Measurements from ENCODE around the gene SAP30. TPM values are rescaled to one million over a fixed set of nuclear protein-coding genes. Genes with fewer than 3 reads are reported as not detected.

The SAP30 gene
- total RNA-seq, 1 experiment from 2014 or later: 13.5 TPM

DNA sequence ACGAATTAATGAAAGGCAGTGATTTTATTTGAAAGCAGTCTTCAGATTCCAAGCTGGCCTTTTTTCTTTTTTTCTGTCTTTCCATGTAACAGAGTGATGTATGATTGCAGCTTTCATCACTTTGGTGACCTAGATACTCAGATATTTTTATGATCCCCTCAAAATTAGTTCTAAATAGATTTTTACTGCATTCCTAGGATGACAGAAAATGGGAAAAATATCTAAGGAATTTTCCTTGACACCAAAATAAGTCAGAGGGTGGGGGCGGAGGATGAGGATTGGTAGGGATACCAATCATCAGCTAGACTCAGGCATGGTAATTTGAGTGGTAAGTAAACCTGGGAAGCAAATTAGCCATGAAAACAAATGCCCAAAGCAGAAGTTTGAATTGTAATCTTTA is 24.7 kb upstream of the SAP30 start:
- no peak overlapping the region for H2BK20ac ChIP-seq (ENCODE audit: low read depth, low read length, poor library complexity, severe bottlenecking)
- H4K20me1 ChIP-seq (ENCODE audit: control insufficient read depth, insufficient read depth, insufficient read length): no peaks in the 10 kb centered on the region
- no peak overlapping the region for H2AK5ac ChIP-seq (ENCODE audit: insufficient read length, low read length)
- no CpG with 5 or more reads among the region's 2 CpGs for WGBS (ENCODE audit: extremely low coverage, insufficient read length, low lambda C conversion rate)
- Mint-ChIP-seq H3K4me3 (no peak overlapping the region), H3K36me3 (ENCODE audit: insufficient read depth in 1 of 3, low read depth in 3 of 3) (peaks cover 0 to 4% (median 2%) of the 10 kb centered on the region in 3 experiments; a peak in 1 of 7 replicates), H3K27me3 (ENCODE audit: low read depth) (no peaks in the 10 kb centered on the region), H3K4me1 (peaks cover 19 to 37% of the 10 kb centered on the region in 2 experiments), H3K27ac (0 out of 7 replicates have a peak overlapping the region, but pooled peaks of 1 of the 3 experiments have one; percentile 28), H3K9me3 (peaks cover 0 to 3% of the 10 kb centered on the region in 2 experiments; a peak in 2 of 5 replicates)
- H4K5ac ChIP-seq (ENCODE audit: insufficient read length, low read depth, low read length): no peak overlapping the region
- H2BK15ac ChIP-seq (ENCODE audit: low read depth, low read length): no peak overlapping the region
- no peak overlapping the region for H4K91ac ChIP-seq (ENCODE audit: insufficient read length, low read depth, low read length)
- no peak overlapping the region for H3K14ac ChIP-seq (ENCODE audit: insufficient read depth, low read length)
- H2BK120ac ChIP-seq (ENCODE audit: low read depth, low read length, poor library complexity, severe bottlenecking): no peak overlapping the region
- H3K79me2 ChIP-seq (ENCODE audit: insufficient read depth, low read length): no peaks in the 10 kb centered on the region
- H2BK5ac ChIP-seq (ENCODE audit: insufficient read length, low read length): no peak overlapping the region
- no peak overlapping the region for H3K56ac ChIP-seq (ENCODE audit: insufficient read length, low read depth, low read length)
- H3K27ac ChIP-seq (ENCODE audit: insufficient read length, low read depth, low read length): no peak overlapping the region
- no peaks in the 10 kb centered on the region for H3K9me3 ChIP-seq (ENCODE audit: control insufficient read depth, low read depth, low read length)
- no peak overlapping the region for H3K23ac ChIP-seq (ENCODE audit: insufficient read length, low read depth, low read length)
- H3T11ph ChIP-seq (ENCODE audit: low read length): no peak overlapping the region
- TF ChIP-seq, protein P1, sequence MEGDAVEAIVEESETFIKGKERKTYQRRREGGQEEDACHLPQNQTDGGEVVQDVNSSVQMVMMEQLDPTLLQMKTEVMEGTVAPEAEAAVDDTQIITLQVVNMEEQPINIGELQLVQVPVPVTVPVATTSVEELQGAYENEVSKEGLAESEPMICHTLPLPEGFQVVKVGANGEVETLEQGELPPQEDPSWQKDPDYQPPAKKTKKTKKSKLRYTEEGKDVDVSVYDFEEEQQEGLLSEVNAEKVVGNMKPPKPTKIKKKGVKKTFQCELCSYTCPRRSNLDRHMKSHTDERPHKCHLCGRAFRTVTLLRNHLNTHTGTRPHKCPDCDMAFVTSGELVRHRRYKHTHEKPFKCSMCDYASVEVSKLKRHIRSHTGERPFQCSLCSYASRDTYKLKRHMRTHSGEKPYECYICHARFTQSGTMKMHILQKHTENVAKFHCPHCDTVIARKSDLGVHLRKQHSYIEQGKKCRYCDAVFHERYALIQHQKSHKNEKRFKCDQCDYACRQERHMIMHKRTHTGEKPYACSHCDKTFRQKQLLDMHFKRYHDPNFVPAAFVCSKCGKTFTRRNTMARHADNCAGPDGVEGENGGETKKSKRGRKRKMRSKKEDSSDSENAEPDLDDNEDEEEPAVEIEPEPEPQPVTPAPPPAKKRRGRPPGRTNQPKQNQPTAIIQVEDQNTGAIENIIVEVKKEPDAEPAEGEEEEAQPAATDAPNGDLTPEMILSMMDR (conservative IDR thresholded peaks at IDR 0.05): no peak
- no peak overlapping the region for H3K4me2 ChIP-seq (ENCODE audit: insufficient read depth, insufficient read length, low read length)
- H3K23me2 ChIP-seq (ENCODE audit: insufficient read length, low read depth, low read length, poor library complexity, severe bottlenecking): no peaks in the 10 kb centered on the region
- H2BK12ac ChIP-seq (ENCODE audit: insufficient read length, low read depth, low read length): no peak overlapping the region
- no peak overlapping the region for H4K8ac ChIP-seq (replicated peaks; ENCODE audit: insufficient read length, low read depth, low read length)
- no peaks in the 10 kb centered on the region for H3K27me3 ChIP-seq (ENCODE audit: insufficient read depth, low read length)
- no peak overlapping the region for H2AFZ ChIP-seq (ENCODE audit: low read length)
- no peak overlapping the region for H3K18ac ChIP-seq (ENCODE audit: insufficient read length, low read depth, low read length)
- peaks cover 3% of the 10 kb centered on the region; the same call in 1 of the 2 replicates for H3K4me1 ChIP-seq (ENCODE audit: insufficient read depth, low read length)
- no peak for DNase-seq
- H3K9ac ChIP-seq (ENCODE audit: extremely low read depth, insufficient read length, low read length): no peak overlapping the region
- H3K4ac ChIP-seq (ENCODE audit: low read depth, low read length): no peak overlapping the region
- H3K79me1 ChIP-seq (ENCODE audit: insufficient read depth, low read depth, low read length, poor library complexity, severe bottlenecking): no peaks in the 10 kb centered on the region
